Left lobe of liver (tissue), 2 donors: ENCODE results near the gene USP7. TPM values are rescaled to one million over a fixed set of nuclear protein-coding genes. Genes with fewer than 3 reads are reported as not detected.
A peak's percentile ranks its signal among the peaks of the same experiment; 100 is the strongest.
"Not testable (repeated sequence)": the region's sequence is repeated elsewhere in the genome, so short reads cannot be mapped to it uniquely, and the experiment has no call there.

Experiments
- ATAC-seq: fragments of 200-7000 bp; cut with Tn5 transposase; one replicate; pipeline ENCODE4 v1.9.1; 2020; ENCODE audit warnings: mild to moderate bottlenecking, moderate library complexity
- DNase-seq: peaks from one replicate; pipeline ENCODE4 v3.0.0-alpha.2; 2020; ENCODE audit warnings: low spot score
- total RNA-seq: library from RNA; stranded (reverse); gene quantifications from one replicate; pipeline ENCODE4 v1.2.1, GENCODE V29; 2021
- donor health status: DM: no; HTN: no; CAD: no; lungs with moderate emphysema.
- donor health status: DM: no; HTN: yes; CAD: no.

The USP7 gene
- total RNA-seq, 1 donor from 2014 or later, result 44.3 TPM

DNA sequence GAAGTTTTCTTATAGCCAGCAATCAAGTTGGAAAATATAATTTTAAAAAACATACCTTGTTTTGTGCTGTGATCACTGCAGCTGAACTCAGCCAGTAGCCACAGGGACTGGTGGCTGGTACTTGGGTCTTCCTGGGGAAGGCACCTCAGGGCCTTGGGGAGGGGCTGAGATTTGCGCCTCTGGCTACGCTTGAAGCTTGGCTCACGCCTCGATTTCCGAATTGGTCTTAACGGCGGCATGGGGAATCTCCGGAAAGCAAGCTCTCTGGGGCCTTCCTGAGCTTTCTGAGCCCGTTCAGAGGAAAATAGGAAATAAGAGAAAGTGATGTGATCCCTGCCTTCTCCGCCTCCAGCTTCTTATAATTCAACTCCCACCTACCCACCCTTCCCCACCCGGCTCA, 11.3 kb upstream of the USP7 start:
- ATAC-seq (no peak), DNase-seq (no peak)

DNA sequence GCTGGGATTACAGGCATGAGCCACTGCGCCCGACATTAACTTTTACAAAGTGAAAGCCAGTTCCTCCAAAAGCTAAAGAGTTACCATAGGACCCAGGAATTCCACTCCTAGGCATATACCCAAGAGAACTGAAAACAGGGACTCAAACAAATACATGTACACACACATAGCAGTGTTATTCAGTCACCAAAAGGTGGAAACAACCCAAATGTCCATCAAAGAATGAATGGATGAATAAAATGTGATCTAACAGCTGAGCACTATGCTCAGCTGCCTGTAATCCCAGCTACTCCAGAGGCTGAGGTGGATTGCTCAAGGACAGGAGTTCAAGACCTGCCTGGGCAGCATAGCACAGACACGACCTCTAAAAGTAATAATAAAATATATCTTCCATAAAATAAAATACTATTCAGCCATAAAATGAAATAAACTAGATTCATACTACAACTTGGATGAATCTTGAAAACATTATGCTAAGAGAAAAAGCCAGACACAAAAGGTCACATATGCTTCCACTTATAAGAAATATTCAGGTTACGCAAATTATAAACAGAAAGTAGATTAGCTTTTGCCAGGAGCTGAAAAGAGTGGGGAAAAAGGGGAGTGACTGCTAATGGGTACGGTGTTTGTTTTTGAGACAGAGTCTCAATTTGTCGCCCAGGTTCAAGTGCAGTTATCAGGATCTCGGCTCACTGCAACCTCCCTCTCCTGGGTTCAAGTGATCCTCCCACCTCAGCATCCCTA, 9.3 kb upstream of the USP7 start:
- ATAC-seq (no peak), DNase-seq (no peak)

- ATAC-seq, result no peak
- no peak for DNase-seq
These were observed 7.7 kb upstream of the USP7 start for GRCh38 chr16:8971416-8971815.

DNA sequence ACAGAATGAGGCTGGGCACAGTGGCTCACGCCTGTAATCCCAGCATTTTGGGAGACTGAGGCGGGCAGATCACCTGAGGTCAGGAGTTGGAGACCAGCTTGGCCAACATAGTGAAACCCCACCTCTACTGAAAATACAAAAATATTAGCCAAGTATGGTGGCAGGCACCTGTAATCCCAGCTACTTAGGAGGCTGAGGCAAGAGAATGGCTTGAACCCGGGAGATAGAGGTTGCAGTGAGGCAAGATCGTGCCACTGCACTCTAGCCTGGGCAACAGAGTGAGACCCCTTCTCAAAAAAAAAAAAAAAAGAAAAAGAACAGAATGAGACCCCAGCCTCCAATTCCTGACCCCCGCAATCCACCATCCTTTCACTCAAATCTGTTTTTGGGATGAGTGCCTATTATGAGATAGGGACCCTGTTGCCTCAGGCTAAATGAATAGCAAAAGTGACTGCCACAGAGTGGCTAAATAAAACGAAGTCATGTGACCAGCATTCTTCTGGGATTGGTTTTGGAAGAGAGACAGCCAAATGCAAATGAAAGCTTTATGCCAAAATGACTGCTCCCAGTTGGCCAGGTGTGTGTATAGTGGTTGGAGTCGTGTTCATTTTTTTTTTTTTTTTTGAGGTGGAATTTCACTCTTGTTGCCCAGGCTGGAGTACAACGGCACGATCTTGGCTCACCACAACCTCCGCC, 5.6 kb upstream of the USP7 start:
- not testable (repeated sequence) for ATAC-seq, DNase-seq

- not testable (repeated sequence) for ATAC-seq, DNase-seq
These were observed 4.3 kb upstream of the USP7 start for GRCh38 chr16:8968054-8968453.

DNA sequence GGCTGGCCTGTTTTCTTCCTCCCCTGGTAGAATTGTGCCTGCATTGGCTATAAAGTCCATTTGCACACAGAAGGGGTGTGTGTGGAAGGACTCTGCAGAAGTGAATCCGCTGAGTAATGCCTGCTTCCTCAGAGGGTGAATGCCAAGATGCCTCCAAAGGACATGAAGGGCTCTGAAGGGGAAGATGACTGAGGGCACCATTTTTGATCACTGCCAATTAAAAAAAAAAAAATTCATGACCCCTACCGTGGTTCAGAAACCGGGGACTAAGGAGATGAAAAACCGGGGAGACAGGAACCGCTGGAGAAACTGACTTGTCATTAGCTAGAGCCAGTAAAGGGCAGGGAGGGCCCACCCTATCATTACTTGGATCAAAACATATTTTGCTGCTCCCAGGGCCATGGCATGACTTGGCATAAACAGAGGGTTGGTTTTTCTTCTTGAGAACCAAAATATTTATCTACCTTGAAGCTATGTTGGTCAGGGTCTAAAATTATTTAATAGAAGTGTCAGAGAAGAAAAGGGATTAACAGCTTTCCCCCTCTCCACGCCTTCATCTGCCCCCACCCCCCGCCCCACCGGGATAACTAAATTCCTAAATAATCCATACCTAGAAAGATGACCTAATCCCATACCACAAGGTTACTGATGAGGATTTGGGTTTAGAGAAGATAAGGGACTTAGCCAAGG, 3.6 kb upstream of the USP7 start:
- ATAC-seq, result no peak
- DNase-seq, result no peak

- DNase-seq, result no peak
- no peak for ATAC-seq
These were observed 3.1 kb upstream of the USP7 start for GRCh38 chr16:8966817-8967131.

DNA sequence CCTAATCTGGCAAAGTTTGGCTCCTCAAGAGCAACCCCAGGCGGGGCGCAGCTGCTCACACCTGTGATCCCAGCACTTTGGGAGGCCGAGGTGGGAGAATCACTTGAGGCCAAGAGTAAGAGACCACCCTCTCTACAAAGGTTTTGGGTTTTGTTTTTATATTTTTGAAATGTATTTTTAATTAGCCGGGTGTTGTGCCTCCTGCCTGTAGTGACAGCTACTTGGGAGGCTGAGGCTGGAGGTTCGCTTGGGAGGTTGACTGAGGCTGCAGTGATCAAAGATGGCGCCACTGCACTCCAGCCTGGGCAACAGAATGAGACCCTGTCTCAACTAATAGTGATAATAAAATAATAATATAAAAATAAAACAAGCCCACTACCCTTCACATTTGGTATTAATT, 756 bp upstream of the USP7 start:
- DNase-seq (no peak), ATAC-seq (no peak)

GRCh38 chr16:8963010-8963820, 491 bp downstream of the USP7 start:
- DNase-seq (no peak), ATAC-seq (peak; percentile 5)

DNA sequence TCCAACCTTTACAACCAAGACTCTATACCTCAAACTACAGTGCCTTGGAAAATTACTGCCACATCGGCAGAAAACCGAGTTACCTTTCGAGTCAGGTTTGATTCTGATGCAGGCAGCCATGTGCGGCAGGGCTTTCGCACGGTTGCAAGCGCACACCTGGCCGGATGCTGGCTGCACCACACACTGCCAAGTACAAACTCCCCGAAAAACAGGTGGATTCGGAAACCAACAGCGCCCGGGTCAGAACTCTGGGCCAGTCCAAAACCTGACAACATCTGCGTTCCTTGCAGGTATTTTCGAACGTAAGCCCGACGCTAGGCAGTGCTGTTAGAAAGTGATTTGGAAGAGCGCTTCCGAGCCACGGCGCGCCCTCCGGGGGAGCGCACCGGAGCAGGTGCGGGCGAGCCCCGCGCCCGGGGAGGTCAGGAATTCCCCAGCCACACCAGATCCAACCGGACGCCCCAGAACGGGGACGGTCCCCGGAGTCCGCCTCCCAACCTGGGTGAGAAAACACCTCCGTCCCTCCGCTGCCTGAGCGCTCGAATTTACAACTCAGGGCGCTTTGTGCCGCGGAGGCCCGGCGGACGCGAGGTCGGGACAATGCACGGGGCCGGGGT, 1.2 kb downstream of the USP7 start:
- no peak for DNase-seq

GRCh38 chr16:8961811-8962390, 1.8 kb downstream of the USP7 start:
- DNase-seq, result no peak
- ATAC-seq, result no peak

More for the DNA sequence above, 1.2 kb downstream of the USP7 start:
- ATAC-seq, result peak; percentile 34

DNA sequence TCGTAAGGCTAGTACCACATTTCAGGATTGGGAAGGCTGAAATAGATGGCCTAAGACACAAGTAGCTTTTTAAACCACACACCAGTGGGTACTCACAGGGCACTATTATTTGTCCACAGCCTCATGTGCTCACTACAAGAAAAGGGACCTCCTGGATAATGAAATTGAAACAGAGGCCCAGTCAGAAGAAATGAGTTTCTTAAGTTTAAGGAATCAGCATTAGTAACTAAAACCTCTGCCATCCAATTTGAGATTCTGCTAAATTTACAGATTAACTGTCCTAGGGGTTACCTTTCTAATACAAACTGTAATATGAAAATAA, 3.0 kb downstream of the USP7 start:
- ATAC-seq, result no peak

GRCh38 chr16:8959921-8960787, 3.6 kb downstream of the USP7 start:
- ATAC-seq (peak; percentile 5), DNase-seq (no peak)

More for the DNA sequence above, 3.0 kb downstream of the USP7 start:
- no peak for DNase-seq

DNA sequence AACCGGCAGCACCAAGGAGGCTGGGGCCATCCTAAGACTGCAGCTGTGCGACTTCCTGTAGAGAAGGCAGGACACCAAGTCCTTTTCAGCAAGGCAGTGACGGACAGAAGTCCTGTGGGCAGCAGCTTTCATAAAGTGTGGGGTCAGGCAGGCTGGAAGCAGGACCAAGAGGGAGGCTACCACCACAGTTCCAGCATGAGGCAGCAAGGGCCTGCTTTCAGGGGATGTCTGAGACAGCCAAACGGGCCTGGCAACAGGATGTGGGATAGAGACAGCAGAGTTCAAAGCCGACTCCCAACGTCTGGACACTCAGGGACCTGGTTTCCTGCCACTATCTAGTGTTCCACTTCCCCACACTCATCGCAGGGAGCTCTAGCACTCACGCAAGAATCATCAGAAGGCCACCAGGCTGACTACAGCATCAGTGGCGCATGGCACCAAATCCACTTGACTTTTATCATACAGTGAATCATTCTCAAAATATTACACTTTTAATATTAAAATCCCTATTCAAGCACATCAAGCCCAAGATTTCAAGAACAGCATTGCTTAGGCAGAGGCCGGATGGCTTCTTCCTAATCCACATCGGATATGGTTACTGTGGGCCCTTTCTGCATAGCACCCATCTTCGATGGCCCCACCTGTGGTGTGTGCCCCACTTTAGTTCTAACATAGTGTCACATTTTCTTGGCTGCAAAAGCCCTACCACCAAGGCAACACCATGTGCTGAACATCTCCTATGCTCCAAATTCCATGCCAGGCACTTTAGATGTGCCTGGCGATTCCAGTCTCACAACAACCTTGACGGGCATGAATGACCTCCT, 5.2 kb downstream of the USP7 start:
- no peak for ATAC-seq

GRCh38 chr16:8957509-8958157, 6.1 kb downstream of the USP7 start:
- ATAC-seq (no peak), DNase-seq (no peak)

More for the DNA sequence above, 5.2 kb downstream of the USP7 start:
- DNase-seq, result no peak

DNA sequence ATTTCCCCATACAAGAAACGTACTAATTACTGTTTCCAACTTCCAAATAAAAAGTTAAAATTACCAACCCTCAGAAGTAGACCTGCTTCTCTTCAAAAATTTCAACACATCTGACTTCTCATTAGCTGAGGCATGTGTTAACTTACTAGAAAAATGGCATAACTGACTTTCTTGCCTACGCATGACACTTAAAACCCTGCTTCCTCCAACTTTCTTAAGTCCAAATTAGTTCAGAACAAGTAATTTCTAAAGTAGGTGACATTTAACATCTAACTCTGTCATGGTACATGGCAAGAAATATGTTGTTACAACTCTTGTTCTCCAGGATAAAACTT, 6.7 kb downstream of the USP7 start:
- DNase-seq (no peak), ATAC-seq (no peak)

- peak; percentile 28 for ATAC-seq
- DNase-seq, result no peak
These were observed 7.2 kb downstream of the USP7 start for GRCh38 chr16:8956265-8957062.
